ENCODE measurements around the gene GPRC5B.

GRCh38 chr16:19809121-19809635 is 75.5 kb downstream of the GPRC5B start:
- no peak for TF ChIP-seq CTCF (conservative IDR thresholded peaks at IDR 0.05; ENCODE audit: low read length)
- TF ChIP-seq EZH2phosphoT487 (IDR thresholded peaks at IDR 0.05; ENCODE audit: borderline replicate concordance): no peak
